GM12878 (cell line): ENCODE results near the gene GRM5. TPM values are rescaled to one million over a fixed set of nuclear protein-coding genes. Genes with fewer than 3 reads are reported as not detected.

Experiments
- BHLHE40 ChIP-seq, 2 experiments: fragments of 450-650 bp in 1 of 2; IDR thresholded peaks; 2 replicates each; pipeline ENCODE4 v1.6.1; 2011 to 2017; ENCODE audit warnings: low read depth in 2 of 2, borderline replicate concordance in 1 of 2, improper control_type of control experiment in 1 of 2, low read length in 1 of 2, mild to moderate bottlenecking in 1 of 2
- CBX5 ChIP-seq: sonication (generic); IDR thresholded peaks from 2 replicates; pipeline ENCODE4 v1.6.1; 2016; ENCODE audit warnings: low read depth, moderate library complexity, mild to moderate bottlenecking, inconsistent platforms
- IRF3 ChIP-seq: fragments of 450-650 bp; IDR thresholded peaks from 2 replicates; pipeline ENCODE4 v1.6.1; 2014; ENCODE audit warnings: mild to moderate bottlenecking
- RELB ChIP-seq: fragments of 450-650 bp; IDR thresholded peaks from 2 replicates; pipeline ENCODE4 v1.6.1; 2017; ENCODE audit warnings: low read depth, mild to moderate bottlenecking, moderate library complexity
- SREBF2 ChIP-seq: IDR thresholded peaks from 2 replicates; pipeline ENCODE4 v1.6.1; 2012; ENCODE audit warnings: mild to moderate bottlenecking, low read length
- ZNF207 ChIP-seq: fragments of 450-650 bp; IDR thresholded peaks from 2 replicates; pipeline ENCODE4 v1.6.1; 2014; ENCODE audit warnings: antibody characterized with exemption, mild to moderate bottlenecking, borderline replicate concordance
- ZNF622 ChIP-seq: fragments of 450-650 bp; IDR thresholded peaks from 2 replicates; pipeline ENCODE4 v1.6.1; 2017; ENCODE audit warnings: mild to moderate bottlenecking, inconsistent platforms
- polyA plus RNA-seq, 11 experiments: library from polyadenylated mRNA; depleted of rRNA in 4 of 11; unstranded in 6 of 11; stranded (reverse) in 5 of 11; fragments of >200 nt; fragmentation: Nextera tagmentation in 4 of 11; fragmentation: Illumina TruSeq in 1 of 11; extraction: Ambion mirVana in 4 of 11; extraction: Trizol in 1 of 11; gene quantifications; 1 replicate in 1 of 11; 2 replicates in 10 of 11; pipeline versions ENCODE4 v1.2.1 to v1.2.3, GENCODE V29; 2011 to 2016; ENCODE audit warnings: inconsistent platforms in 2 of 11, missing spikeins in 2 of 11, low read depth in 1 of 11
- total RNA-seq, 4 experiments: library from RNA; depleted of rRNA in 3 of 4; stranded (reverse); fragments of >200 nt in 3 of 4; fragmentation: Illumina TruSeq in 1 of 4; extraction: Trizol in 1 of 4; gene quantifications; 2 replicates each; pipeline versions ENCODE4 v1.2.1 to v1.2.3, GENCODE V29; 2013 to 2021
- TF ChIP-seq, protein P1 (sequence below): fragments of 450-650 bp; IDR thresholded peaks from 2 replicates; pipeline ENCODE4 v1.6.1; 2016; ENCODE audit warnings: mild to moderate bottlenecking
- TF ChIP-seq, protein P2 (sequence below): IDR thresholded peaks from 2 replicates; pipeline ENCODE4 v1.6.1; 2012; ENCODE audit warnings: low read depth, low read length, improper control_type of control experiment

GRM5 gene
- total and polyA plus RNA-seq, 10 of the 15 experiments (the other 5 are each of a cell fraction or from before 2014, with no cell fraction given), result not detected

DNA sequence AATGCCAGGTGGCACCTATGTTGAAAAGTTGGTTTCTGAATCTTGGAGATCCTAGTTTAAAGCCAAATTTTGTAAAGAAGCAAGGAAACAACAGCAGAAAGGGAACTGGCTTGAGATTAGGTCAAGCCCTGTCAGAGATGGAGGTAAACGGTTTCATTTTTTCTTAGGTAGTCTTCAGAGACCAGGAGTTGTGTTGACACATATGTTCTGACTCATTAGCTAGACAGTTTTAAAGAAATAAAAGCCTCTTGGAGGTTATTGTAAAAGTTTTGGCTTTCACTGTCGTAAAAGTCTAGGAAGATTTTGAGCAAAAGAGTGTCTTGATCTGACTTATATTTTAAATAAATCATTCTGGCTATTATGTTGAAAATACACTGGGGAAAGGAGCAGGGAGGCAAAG lies 576.8 kb downstream of the GRM5 start (continued):
- TF ChIP-seq RELB (no peak), CBX5 (no peak), ZNF622 (no peak), IRF3 (no peak), BHLHE40 (IDR thresholded peaks at IDR 0.05; ENCODE audit: borderline replicate concordance in 1 of 2, low read depth in 2 of 2, low read length in 1 of 2) (no peak), SREBF2 (no peak), ZNF207 (no peak)
- TF ChIP-seq, protein P1, sequence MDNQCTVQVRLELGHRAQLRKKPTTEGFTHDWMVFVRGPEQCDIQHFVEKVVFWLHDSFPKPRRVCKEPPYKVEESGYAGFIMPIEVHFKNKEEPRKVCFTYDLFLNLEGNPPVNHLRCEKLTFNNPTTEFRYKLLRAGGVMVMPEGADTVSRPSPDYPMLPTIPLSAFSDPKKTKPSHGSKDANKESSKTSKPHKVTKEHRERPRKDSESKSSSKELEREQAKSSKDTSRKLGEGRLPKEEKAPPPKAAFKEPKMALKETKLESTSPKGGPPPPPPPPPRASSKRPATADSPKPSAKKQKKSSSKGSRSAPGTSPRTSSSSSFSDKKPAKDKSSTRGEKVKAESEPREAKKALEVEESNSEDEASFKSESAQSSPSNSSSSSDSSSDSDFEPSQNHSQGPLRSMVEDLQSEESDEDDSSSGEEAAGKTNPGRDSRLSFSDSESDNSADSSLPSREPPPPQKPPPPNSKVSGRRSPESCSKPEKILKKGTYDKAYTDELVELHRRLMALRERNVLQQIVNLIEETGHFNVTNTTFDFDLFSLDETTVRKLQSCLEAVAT, result no peak
- TF ChIP-seq, protein P2, sequence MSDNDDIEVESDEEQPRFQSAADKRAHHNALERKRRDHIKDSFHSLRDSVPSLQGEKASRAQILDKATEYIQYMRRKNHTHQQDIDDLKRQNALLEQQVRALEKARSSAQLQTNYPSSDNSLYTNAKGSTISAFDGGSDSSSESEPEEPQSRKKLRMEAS, result no peak
